Superior temporal gyrus (tissue), 1 donor: Measurements from ENCODE around the gene PLEKHF1.
"Not testable (repeated sequence)": the region's sequence is repeated elsewhere in the genome, so short reads cannot be mapped to it uniquely, and the experiment has no call there.

ENCODE experiments used
- DNase-seq: peaks from one replicate; pipeline ENCODE4 v3.0.0-alpha.2; 2016; ENCODE audit errors: extremely low spot score

The PLEKHF1 gene

GRCh38 chr19:29664753-29665214, 477 bp upstream of the PLEKHF1 start:
- DNase-seq: no peak

- peak; percentile 16 for DNase-seq
Observed at GRCh38 chr19:29665826-29666577, 741 bp downstream of the PLEKHF1 start.

GRCh38 chr19:29666578-29667386, 1.5 kb downstream of the PLEKHF1 start:
- peak; percentile 19 for DNase-seq

GRCh38 chr19:29667387-29667783, 2.1 kb downstream of the PLEKHF1 start:
- no peak for DNase-seq

- DNase-seq: no peak
Observed at GRCh38 chr19:29667901-29668341, 2.7 kb downstream of the PLEKHF1 start.

- DNase-seq: no peak
Observed at GRCh38 chr19:29668746-29669609, 3.7 kb downstream of the PLEKHF1 start.

GRCh38 chr19:29670255-29670654, 5.0 kb downstream of the PLEKHF1 start:
- no peak for DNase-seq

- not testable (repeated sequence) for DNase-seq
Observed at GRCh38 chr19:29671026-29671392, 5.7 kb downstream of the PLEKHF1 start.

- DNase-seq: peak; percentile 40
Observed at GRCh38 chr19:29671393-29672160, 6.3 kb downstream of the PLEKHF1 start.

- DNase-seq: no peak
Observed at GRCh38 chr19:29672319-29672932, 7.2 kb downstream of the PLEKHF1 start.

- no peak for DNase-seq
Observed at GRCh38 chr19:29672933-29673336, 7.7 kb downstream of the PLEKHF1 start.

GRCh38 chr19:29673451-29674371, 8.4 kb downstream of the PLEKHF1 start:
- DNase-seq: no peak

- no peak for DNase-seq
Observed at GRCh38 chr19:29674374-29675119, 9.3 kb downstream of the PLEKHF1 start.

GRCh38 chr19:29675120-29675649, 9.9 kb downstream of the PLEKHF1 start:
- DNase-seq: no peak

GRCh38 chr19:29675650-29676186, 10.5 kb downstream of the PLEKHF1 start:
- peak; percentile 80 for DNase-seq

GRCh38 chr19:29676586-29676985, 11.3 kb downstream of the PLEKHF1 start:
- DNase-seq: no peak

GRCh38 chr19:29677001-29677817, 11.9 kb downstream of the PLEKHF1 start:
- DNase-seq: no peak
